ENCODE results near the gene AUTS2. TPM values are rescaled to one million over a fixed set of nuclear protein-coding genes. Genes with fewer than 3 reads are reported as not detected.

The AUTS2 gene
- total and polyA plus RNA-seq, 9 of the 15 experiments (the other 6 are each of a cell fraction or from before 2014, with no cell fraction given) = 0.58 TPM; not detected in 8

DNA sequence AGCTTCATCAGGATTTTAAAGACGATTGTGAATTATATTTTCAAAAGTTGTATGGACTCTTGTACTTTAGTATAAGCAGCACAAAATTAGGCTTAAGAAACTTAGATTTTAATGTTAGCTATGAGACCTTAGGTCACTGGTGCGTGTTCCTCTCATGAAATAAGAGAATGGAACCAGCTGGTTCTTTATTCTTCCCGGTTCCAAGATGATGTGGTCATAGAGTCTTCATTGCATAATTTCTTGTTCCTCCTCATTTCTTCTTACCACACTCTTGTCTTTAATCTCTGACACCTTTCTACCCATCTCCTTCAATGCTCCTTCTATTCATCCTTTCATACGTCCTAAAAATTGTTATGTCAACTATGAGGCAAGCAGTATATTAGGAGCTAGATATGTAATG, 437.2 kb downstream of the AUTS2 start (continued):
- TF ChIP-seq SRSF1 (IDR thresholded peaks at IDR 0.05; ENCODE audit: low read depth, low read length) = no peak
- TF ChIP-seq, protein P1, sequence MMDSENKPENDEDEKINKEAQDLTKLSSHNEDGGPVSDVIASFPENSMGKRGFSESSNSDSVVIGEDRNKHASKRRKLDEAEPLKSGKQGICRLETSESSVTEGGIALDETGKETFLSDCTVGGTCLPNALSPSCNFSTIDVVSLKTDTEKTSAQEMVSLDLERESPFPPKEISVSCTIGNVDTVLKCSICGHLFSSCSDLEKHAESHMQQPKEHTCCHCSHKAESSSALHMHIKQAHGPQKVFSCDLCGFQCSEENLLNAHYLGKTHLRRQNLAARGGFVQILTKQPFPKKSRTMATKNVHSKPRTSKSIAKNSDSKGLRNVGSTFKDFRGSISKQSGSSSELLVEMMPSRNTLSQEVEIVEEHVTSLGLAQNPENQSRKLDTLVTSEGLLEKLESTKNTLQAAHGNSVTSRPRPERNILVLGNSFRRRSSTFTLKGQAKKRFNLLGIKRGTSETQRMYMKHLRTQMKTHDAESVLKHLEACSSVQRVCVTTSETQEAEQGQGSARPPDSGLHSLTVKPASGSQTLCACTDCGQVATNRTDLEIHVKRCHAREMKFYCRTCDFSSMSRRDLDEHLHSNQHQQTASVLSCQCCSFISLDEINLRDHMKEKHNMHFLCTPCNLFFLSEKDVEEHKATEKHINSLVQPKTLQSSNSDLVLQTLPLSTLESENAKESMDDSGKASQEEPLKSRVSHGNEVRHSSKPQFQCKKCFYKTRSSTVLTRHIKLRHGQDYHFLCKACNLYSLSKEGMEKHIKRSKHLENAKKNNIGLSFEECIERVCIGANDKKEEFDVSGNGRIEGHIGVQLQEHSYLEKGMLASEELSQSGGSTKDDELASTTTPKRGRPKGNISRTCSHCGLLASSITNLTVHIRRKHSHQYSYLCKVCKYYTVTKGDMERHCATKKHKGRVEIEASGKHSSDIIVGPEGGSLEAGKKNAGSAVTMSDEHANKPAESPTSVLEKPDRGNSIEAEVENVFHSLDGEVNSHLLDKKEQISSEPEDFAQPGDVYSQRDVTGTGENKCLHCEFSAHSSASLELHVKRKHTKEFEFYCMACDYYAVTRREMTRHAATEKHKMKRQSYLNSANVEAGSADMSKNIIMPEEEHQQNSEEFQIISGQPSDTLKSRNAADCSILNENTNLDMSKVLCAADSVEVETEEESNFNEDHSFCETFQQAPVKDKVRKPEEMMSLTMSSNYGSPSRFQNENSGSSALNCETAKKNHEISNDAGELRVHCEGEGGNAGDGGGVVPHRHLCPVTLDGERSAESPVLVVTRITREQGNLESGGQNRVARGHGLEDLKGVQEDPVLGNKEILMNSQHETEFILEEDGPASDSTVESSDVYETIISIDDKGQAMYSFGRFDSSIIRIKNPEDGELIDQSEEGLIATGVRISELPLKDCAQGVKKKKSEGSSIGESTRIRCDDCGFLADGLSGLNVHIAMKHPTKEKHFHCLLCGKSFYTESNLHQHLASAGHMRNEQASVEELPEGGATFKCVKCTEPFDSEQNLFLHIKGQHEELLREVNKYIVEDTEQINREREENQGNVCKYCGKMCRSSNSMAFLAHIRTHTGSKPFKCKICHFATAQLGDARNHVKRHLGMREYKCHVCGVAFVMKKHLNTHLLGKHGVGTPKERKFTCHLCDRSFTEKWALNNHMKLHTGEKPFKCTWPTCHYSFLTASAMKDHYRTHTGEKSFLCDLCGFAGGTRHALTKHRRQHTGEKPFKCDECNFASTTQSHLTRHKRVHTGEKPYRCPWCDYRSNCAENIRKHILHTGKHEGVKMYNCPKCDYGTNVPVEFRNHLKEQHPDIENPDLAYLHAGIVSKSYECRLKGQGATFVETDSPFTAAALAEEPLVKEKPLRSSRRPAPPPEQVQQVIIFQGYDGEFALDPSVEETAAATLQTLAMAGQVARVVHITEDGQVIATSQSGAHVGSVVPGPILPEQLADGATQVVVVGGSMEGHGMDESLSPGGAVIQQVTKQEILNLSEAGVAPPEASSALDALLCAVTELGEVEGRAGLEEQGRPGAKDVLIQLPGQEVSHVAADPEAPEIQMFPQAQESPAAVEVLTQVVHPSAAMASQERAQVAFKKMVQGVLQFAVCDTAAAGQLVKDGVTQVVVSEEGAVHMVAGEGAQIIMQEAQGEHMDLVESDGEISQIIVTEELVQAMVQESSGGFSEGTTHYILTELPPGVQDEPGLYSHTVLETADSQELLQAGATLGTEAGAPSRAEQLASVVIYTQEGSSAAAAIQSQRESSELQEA (IDR thresholded peaks at IDR 0.05; ENCODE audit: low read depth) = no peak

DNA sequence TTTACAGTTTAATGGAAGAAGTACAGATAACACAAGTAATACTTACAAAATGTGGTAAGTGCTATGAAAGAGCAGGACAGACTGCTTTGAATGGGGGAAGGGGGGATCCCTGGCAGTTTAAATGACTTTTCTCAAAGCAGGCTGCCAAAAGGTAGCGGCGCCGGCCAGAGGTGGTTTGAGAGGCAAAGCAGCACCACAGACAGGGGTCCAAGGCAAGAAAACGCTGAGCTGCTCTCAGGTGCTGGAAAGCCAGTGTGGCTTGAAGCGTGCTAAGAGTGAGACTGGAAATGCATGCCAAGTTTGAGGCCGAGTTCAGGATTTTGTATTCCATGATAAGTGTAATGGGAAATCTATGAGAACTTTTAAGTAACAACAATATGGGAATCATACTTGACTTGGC, 437.7 kb downstream of the AUTS2 start:
- no peaks in the 10 kb centered on the region for H3K4me1 ChIP-seq (replicated peaks in 1 of 2; ENCODE audit: control insufficient read depth in 2 of 2, insufficient read depth in 2 of 2, low read length in 2 of 2)
- H3K4me3 ChIP-seq = no peak overlapping the region
- H3K79me2 ChIP-seq (ENCODE audit: control insufficient read depth, insufficient read depth, low read length) = no peaks in the 10 kb centered on the region
- 0% methylated on average over 6 of the region's 6 CpGs for WGBS (ENCODE audit: insufficient coverage, low coverage, missing lambda C conversion rate)
- intact Hi-C loops (cut with micrococcal nuclease) (no loop called here), in situ Hi-C loops (cut with MboI) (no loop called here)
- H3K9me3 ChIP-seq (replicated peaks; ENCODE audit: control insufficient read depth, insufficient read depth, low read depth, low read length) = no peaks in the 10 kb centered on the region
- no peaks in the 10 kb centered on the region for H3K36me3 ChIP-seq (ENCODE audit: control insufficient read depth, insufficient read depth, low read length)
- no peak overlapping the region for H3K9ac ChIP-seq (ENCODE audit: insufficient read depth in 1 of 2, low read depth in 2 of 2, low read length in 2 of 2)
- DNase-seq (ENCODE audit: extremely low read depth in 1 of 4, low spot score in 3 of 4) (no peak), FAIRE-seq (no peak), ATAC-seq (no peak)
- H3K4me2 ChIP-seq (ENCODE audit: insufficient read depth, low read length) = no peak overlapping the region
- POLR2A ChIA-PET = no interaction called here
- BruUV-seq (replicated peaks) = no TSS peak
- CTCF ChIA-PET (ENCODE audit: low intra/inter-chr PET ratio) = interaction anchor here (0.6 kb wide), 1 partner anchor 32 kb away, joined by 3 read pairs; no protein-coding TSS in a partner anchor
- H4K20me1 ChIP-seq (replicated peaks; ENCODE audit: control insufficient read depth, insufficient read depth, low read length) = no peaks in the 10 kb centered on the region
- H3K27me3 ChIP-seq (ENCODE audit: control insufficient read depth in 2 of 2, insufficient read depth in 2 of 2, low read length in 2 of 2) = no peaks in the 10 kb centered on the region
- no peak overlapping the region for H3K27ac ChIP-seq (ENCODE audit: extremely low read depth, low read depth, low read length)
- no peak overlapping the region for H2AFZ ChIP-seq (ENCODE audit: low read depth, low read length)
- H3K9me1 ChIP-seq (ENCODE audit: control insufficient read depth, insufficient read depth, low read length) = no peaks in the 10 kb centered on the region
- TF ChIP-seq RBM17 (IDR thresholded peaks at IDR 0.05; ENCODE audit: borderline replicate concordance, low read depth, low read length) (no peak), ZNF584 (CRISPR knock-in tag; IDR thresholded peaks at IDR 0.05; ENCODE audit: low read depth) (no peak), PRMT5 (CRISPR knock-in tag; IDR thresholded peaks at IDR 0.05) (no peak)
- TF ChIP-seq, protein P2, sequence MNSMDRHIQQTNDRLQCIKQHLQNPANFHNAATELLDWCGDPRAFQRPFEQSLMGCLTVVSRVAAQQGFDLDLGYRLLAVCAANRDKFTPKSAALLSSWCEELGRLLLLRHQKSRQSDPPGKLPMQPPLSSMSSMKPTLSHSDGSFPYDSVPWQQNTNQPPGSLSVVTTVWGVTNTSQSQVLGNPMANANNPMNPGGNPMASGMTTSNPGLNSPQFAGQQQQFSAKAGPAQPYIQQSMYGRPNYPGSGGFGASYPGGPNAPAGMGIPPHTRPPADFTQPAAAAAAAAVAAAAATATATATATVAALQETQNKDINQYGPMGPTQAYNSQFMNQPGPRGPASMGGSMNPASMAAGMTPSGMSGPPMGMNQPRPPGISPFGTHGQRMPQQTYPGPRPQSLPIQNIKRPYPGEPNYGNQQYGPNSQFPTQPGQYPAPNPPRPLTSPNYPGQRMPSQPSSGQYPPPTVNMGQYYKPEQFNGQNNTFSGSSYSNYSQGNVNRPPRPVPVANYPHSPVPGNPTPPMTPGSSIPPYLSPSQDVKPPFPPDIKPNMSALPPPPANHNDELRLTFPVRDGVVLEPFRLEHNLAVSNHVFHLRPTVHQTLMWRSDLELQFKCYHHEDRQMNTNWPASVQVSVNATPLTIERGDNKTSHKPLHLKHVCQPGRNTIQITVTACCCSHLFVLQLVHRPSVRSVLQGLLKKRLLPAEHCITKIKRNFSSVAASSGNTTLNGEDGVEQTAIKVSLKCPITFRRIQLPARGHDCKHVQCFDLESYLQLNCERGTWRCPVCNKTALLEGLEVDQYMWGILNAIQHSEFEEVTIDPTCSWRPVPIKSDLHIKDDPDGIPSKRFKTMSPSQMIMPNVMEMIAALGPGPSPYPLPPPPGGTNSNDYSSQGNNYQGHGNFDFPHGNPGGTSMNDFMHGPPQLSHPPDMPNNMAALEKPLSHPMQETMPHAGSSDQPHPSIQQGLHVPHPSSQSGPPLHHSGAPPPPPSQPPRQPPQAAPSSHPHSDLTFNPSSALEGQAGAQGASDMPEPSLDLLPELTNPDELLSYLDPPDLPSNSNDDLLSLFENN (IDR thresholded peaks at IDR 0.05; ENCODE audit: low read depth in 2 of 2, low read length in 2 of 2) = no peak
- TF ChIP-seq, protein P3, sequence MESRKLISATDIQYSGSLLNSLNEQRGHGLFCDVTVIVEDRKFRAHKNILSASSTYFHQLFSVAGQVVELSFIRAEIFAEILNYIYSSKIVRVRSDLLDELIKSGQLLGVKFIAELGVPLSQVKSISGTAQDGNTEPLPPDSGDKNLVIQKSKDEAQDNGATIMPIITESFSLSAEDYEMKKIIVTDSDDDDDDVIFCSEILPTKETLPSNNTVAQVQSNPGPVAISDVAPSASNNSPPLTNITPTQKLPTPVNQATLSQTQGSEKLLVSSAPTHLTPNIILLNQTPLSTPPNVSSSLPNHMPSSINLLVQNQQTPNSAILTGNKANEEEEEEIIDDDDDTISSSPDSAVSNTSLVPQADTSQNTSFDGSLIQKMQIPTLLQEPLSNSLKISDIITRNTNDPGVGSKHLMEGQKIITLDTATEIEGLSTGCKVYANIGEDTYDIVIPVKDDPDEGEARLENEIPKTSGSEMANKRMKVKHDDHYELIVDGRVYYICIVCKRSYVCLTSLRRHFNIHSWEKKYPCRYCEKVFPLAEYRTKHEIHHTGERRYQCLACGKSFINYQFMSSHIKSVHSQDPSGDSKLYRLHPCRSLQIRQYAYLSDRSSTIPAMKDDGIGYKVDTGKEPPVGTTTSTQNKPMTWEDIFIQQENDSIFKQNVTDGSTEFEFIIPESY (CRISPR knock-in tag; IDR thresholded peaks at IDR 0.05) = no peak
